ENCODE measurements around the gene NPC2. TPM values are rescaled to one million over a fixed set of nuclear protein-coding genes. Genes with fewer than 3 reads are reported as not detected.
A peak's percentile ranks its signal among the peaks of the same experiment; 100 is the strongest.

NPC2 gene
- total and polyA plus RNA-seq, 3 experiments from 2014 or later = 17.1 to 75.6 (median 18.3) TPM

GRCh38 chr14:74508292-74508731 lies 15.2 kb upstream of the NPC2 start:
- peaks cover 0 to 5% (median 0%) of the 10 kb centered on the region in 3 donors for H3K36me3 Mint-ChIP-seq
- peaks cover 2% of the 10 kb centered on the region for H3K27me3 ChIP-seq (ENCODE audit: insufficient read depth, low read length, poor library complexity, severe bottlenecking)
- no peaks in the 10 kb centered on the region for H3K9me3 ChIP-seq (ENCODE audit: low read length)
- no peak overlapping the region for H3K27ac ChIP-seq (ENCODE audit: low read depth, low read length)
- no peak overlapping the region for H3K4me3 ChIP-seq (ENCODE audit: low read length)
- POLR2A ChIA-PET = no interaction called here
- H3K36me3 ChIP-seq (ENCODE audit: insufficient read depth, low read length) = no peaks in the 10 kb centered on the region
- H3K9me3 Mint-ChIP-seq = no peaks in the 10 kb centered on the region
- no peak overlapping the region for H3K27ac Mint-ChIP-seq
- H3K27me3 Mint-ChIP-seq = peaks cover 13 to 20% of the 10 kb centered on the region in 2 donors
- no peak overlapping the region for H3K4me3 Mint-ChIP-seq
- no peaks in the 10 kb centered on the region for H3K4me1 ChIP-seq (ENCODE audit: insufficient read depth, low read length)
- peaks cover 0 to 2% (median 0%) of the 10 kb centered on the region in 3 donors for H3K4me1 Mint-ChIP-seq
- no peak for DNase-seq
- CTCF ChIA-PET = no interaction called here

- Histone ChIP-seq H3K36me3 (ENCODE audit: insufficient read depth, low read length) (no peaks in the 10 kb centered on the region), H3K9me3 (ENCODE audit: low read length) (no peaks in the 10 kb centered on the region), H3K27me3 (ENCODE audit: insufficient read depth, low read length, poor library complexity, severe bottlenecking) (peaks cover 2% of the 10 kb centered on the region), H3K27ac (ENCODE audit: low read depth, low read length) (no peak overlapping the region), H3K4me3 (ENCODE audit: low read length) (no peak overlapping the region), H3K4me1 (ENCODE audit: insufficient read depth, low read length) (no peaks in the 10 kb centered on the region)
- Mint-ChIP-seq H3K36me3 (peaks cover 0 to 5% (median 0%) of the 10 kb centered on the region in 3 donors), H3K27me3 (peaks cover 11 to 18% of the 10 kb centered on the region in 2 donors), H3K9me3 (no peaks in the 10 kb centered on the region), H3K27ac (no peak overlapping the region), H3K4me1 (peaks cover 0 to 2% (median 0%) of the 10 kb centered on the region in 3 donors), H3K4me3 (no peak overlapping the region)
- DNase-seq = no peak
- ChIA-PET POLR2A (no interaction called here), CTCF (interaction anchor here (0.6 kb wide), 1 partner anchor 307 kb away, joined by 3 read pairs; no protein-coding TSS in a partner anchor)
Observed at GRCh38 chr14:74507840-74508239, 14.7 kb upstream of the NPC2 start.

- POLR2A ChIA-PET = no interaction called here
- no peaks in the 10 kb centered on the region for H3K4me1 ChIP-seq (ENCODE audit: insufficient read depth, low read length)
- H3K27me3 Mint-ChIP-seq = peaks cover 10 to 14% of the 10 kb centered on the region in 2 donors
- peaks cover 0 to 5% (median 0%) of the 10 kb centered on the region in 3 donors for H3K36me3 Mint-ChIP-seq
- DNase-seq = no peak
- H3K27ac Mint-ChIP-seq = peak overlapping the region in 1 of 8 donors; percentile 7
- H3K9me3 Mint-ChIP-seq = no peaks in the 10 kb centered on the region
- H3K9me3 ChIP-seq (ENCODE audit: low read length) = no peaks in the 10 kb centered on the region
- no peak overlapping the region for H3K27ac ChIP-seq (ENCODE audit: low read depth, low read length)
- H3K27me3 ChIP-seq (ENCODE audit: insufficient read depth, low read length, poor library complexity, severe bottlenecking) = no peaks in the 10 kb centered on the region
- CTCF ChIA-PET = interaction anchor here (0.6 kb wide), 1 partner anchor 307 kb away, joined by 3 read pairs; no protein-coding TSS in a partner anchor
- no peak overlapping the region for H3K4me3 ChIP-seq (ENCODE audit: low read length)
- no peak overlapping the region for H3K4me3 Mint-ChIP-seq
- H3K36me3 ChIP-seq (ENCODE audit: insufficient read depth, low read length) = no peaks in the 10 kb centered on the region
- H3K4me1 Mint-ChIP-seq = peaks cover 0 to 2% (median 0%) of the 10 kb centered on the region in 3 donors
Observed at GRCh38 chr14:74507085-74507484, 14.0 kb upstream of the NPC2 start.

- no peaks in the 10 kb centered on the region for H3K4me1 ChIP-seq (ENCODE audit: insufficient read depth, low read length)
- no peaks in the 10 kb centered on the region for H3K9me3 ChIP-seq (ENCODE audit: low read length)
- no peak overlapping the region for H3K27ac Mint-ChIP-seq
- peaks cover 0 to 2% (median 0%) of the 10 kb centered on the region in 3 donors for H3K4me1 Mint-ChIP-seq
- H3K4me3 ChIP-seq (ENCODE audit: low read length) = no peak overlapping the region
- no peak overlapping the region for H3K27ac ChIP-seq (ENCODE audit: low read depth, low read length)
- no peaks in the 10 kb centered on the region for H3K27me3 ChIP-seq (ENCODE audit: insufficient read depth, low read length, poor library complexity, severe bottlenecking)
- no peaks in the 10 kb centered on the region for H3K36me3 ChIP-seq (ENCODE audit: insufficient read depth, low read length)
- peaks cover 9 to 14% of the 10 kb centered on the region in 2 donors for H3K27me3 Mint-ChIP-seq
- H3K4me3 Mint-ChIP-seq = no peak overlapping the region
- peaks cover 0 to 5% (median 0%) of the 10 kb centered on the region in 3 donors for H3K36me3 Mint-ChIP-seq
- DNase-seq = no peak
- CTCF ChIA-PET = no interaction called here
- POLR2A ChIA-PET = no interaction called here
- no peaks in the 10 kb centered on the region for H3K9me3 Mint-ChIP-seq
Observed at GRCh38 chr14:74506411-74506851, 13.3 kb upstream of the NPC2 start.

GRCh38 chr14:74505831-74506230 lies 12.7 kb upstream of the NPC2 start:
- no peaks in the 10 kb centered on the region for H3K9me3 ChIP-seq (ENCODE audit: low read length)
- H3K27ac ChIP-seq (ENCODE audit: low read depth, low read length) = no peak overlapping the region
- no peaks in the 10 kb centered on the region for H3K27me3 ChIP-seq (ENCODE audit: insufficient read depth, low read length, poor library complexity, severe bottlenecking)
- H3K36me3 Mint-ChIP-seq = peaks cover 0 to 5% (median 0%) of the 10 kb centered on the region in 3 donors
- DNase-seq = no peak
- H3K4me1 Mint-ChIP-seq = peaks cover 0 to 2% (median 0%) of the 10 kb centered on the region in 3 donors
- ChIA-PET POLR2A (no interaction called here), CTCF (no interaction called here)
- H3K4me3 Mint-ChIP-seq = no peak overlapping the region
- H3K4me1 ChIP-seq (ENCODE audit: insufficient read depth, low read length) = no peaks in the 10 kb centered on the region
- H3K9me3 Mint-ChIP-seq = no peaks in the 10 kb centered on the region
- no peak overlapping the region for H3K4me3 ChIP-seq (ENCODE audit: low read length)
- H3K27ac Mint-ChIP-seq = no peak overlapping the region
- H3K27me3 Mint-ChIP-seq = peaks cover 5 to 8% of the 10 kb centered on the region in 2 donors
- no peaks in the 10 kb centered on the region for H3K36me3 ChIP-seq (ENCODE audit: insufficient read depth, low read length)

GRCh38 chr14:74504874-74505720 lies 12.0 kb upstream of the NPC2 start:
- peaks cover 0 to 5% (median 0%) of the 10 kb centered on the region in 3 donors for H3K36me3 Mint-ChIP-seq
- Histone ChIP-seq H3K27me3 (ENCODE audit: insufficient read depth, low read length, poor library complexity, severe bottlenecking) (no peaks in the 10 kb centered on the region), H3K27ac (ENCODE audit: low read depth, low read length) (no peak overlapping the region), H3K9me3 (ENCODE audit: low read length) (no peaks in the 10 kb centered on the region), H3K4me3 (ENCODE audit: low read length) (no peak overlapping the region), H3K4me1 (ENCODE audit: insufficient read depth, low read length) (no peaks in the 10 kb centered on the region), H3K36me3 (ENCODE audit: insufficient read depth, low read length) (no peaks in the 10 kb centered on the region)
- H3K4me1 Mint-ChIP-seq = peaks cover 0 to 2% (median 0%) of the 10 kb centered on the region in 3 donors
- no peak for DNase-seq
- POLR2A ChIA-PET = no interaction called here
- H3K27me3 Mint-ChIP-seq = peaks cover 5 to 7% of the 10 kb centered on the region in 2 donors
- no peak overlapping the region for H3K27ac Mint-ChIP-seq
- CTCF ChIA-PET = no interaction called here
- no peaks in the 10 kb centered on the region for H3K9me3 Mint-ChIP-seq
- no peak overlapping the region for H3K4me3 Mint-ChIP-seq

GRCh38 chr14:74504412-74504811 lies 11.3 kb upstream of the NPC2 start:
- POLR2A ChIA-PET = no interaction called here

GRCh38 chr14:74503938-74504335 lies 10.8 kb upstream of the NPC2 start:
- no peak overlapping the region for H3K4me3 ChIP-seq (ENCODE audit: low read length)
- no peaks in the 10 kb centered on the region for H3K4me1 ChIP-seq (ENCODE audit: insufficient read depth, low read length)
- H3K9me3 ChIP-seq (ENCODE audit: low read length) = no peaks in the 10 kb centered on the region
- ChIA-PET POLR2A (no interaction called here), CTCF (no interaction called here)
- Mint-ChIP-seq H3K27me3 (peaks cover 0 to 5% of the 10 kb centered on the region in 2 donors), H3K4me1 (peaks cover 0 to 2% (median 0%) of the 10 kb centered on the region in 3 donors), H3K36me3 (peaks cover 0 to 5% (median 2%) of the 10 kb centered on the region in 3 donors), H3K9me3 (no peaks in the 10 kb centered on the region), H3K4me3 (no peak overlapping the region), H3K27ac (no peak overlapping the region)
- H3K27ac ChIP-seq (ENCODE audit: low read depth, low read length) = no peak overlapping the region
- no peaks in the 10 kb centered on the region for H3K27me3 ChIP-seq (ENCODE audit: insufficient read depth, low read length, poor library complexity, severe bottlenecking)
- no peaks in the 10 kb centered on the region for H3K36me3 ChIP-seq (ENCODE audit: insufficient read depth, low read length)
- no peak for DNase-seq

More at GRCh38 chr14:74504412-74504811, 11.3 kb upstream of the NPC2 start:
- H3K36me3 ChIP-seq (ENCODE audit: insufficient read depth, low read length) = no peaks in the 10 kb centered on the region
- no peaks in the 10 kb centered on the region for H3K4me1 ChIP-seq (ENCODE audit: insufficient read depth, low read length)
- H3K27ac ChIP-seq (ENCODE audit: low read depth, low read length) = no peak overlapping the region
- H3K27me3 ChIP-seq (ENCODE audit: insufficient read depth, low read length, poor library complexity, severe bottlenecking) = no peaks in the 10 kb centered on the region
- H3K9me3 Mint-ChIP-seq = no peaks in the 10 kb centered on the region
- H3K4me3 Mint-ChIP-seq = no peak overlapping the region
- H3K4me3 ChIP-seq (ENCODE audit: low read length) = no peak overlapping the region
- H3K4me1 Mint-ChIP-seq = peaks cover 0 to 2% (median 0%) of the 10 kb centered on the region in 3 donors
- peaks cover 1 to 5% of the 10 kb centered on the region in 2 donors for H3K27me3 Mint-ChIP-seq
- no peak for DNase-seq
- peaks cover 0 to 5% (median 2%) of the 10 kb centered on the region in 3 donors for H3K36me3 Mint-ChIP-seq
- CTCF ChIA-PET = no interaction called here
- no peaks in the 10 kb centered on the region for H3K9me3 ChIP-seq (ENCODE audit: low read length)
- H3K27ac Mint-ChIP-seq = peak overlapping the region in 1 of 8 donors; percentile 63

Data from CD8-positive, alpha-beta memory T cell (primary cell).